ENCODE measurements around the gene ACSL3.

Gene ACSL3

GRCh38 chr2:222879604-222879933 lies 18.7 kb downstream of the ACSL3 start:
- H3K36me3 ChIP-seq (ENCODE audit: insufficient read depth, low read length), result no peaks in the 10 kb centered on the region
- no peaks in the 10 kb centered on the region for H3K9me3 ChIP-seq (ENCODE audit: insufficient read depth, low read depth, low read length)
- TF ChIP-seq EZH2phosphoT487 (IDR thresholded peaks at IDR 0.05; ENCODE audit: borderline replicate concordance) (no peak), CTCF (conservative IDR thresholded peaks at IDR 0.05; ENCODE audit: low read length) (no peak)
- H3K4me1 ChIP-seq (ENCODE audit: insufficient read depth, low read length, poor library complexity, severe bottlenecking), result no peaks in the 10 kb centered on the region
- no peaks in the 10 kb centered on the region for H3K9me2 ChIP-seq (replicated peaks; ENCODE audit: low read depth, low read length)
- H3K4me3 ChIP-seq (ENCODE audit: low read length, poor library complexity, severe bottlenecking), result no peak overlapping the region
- peaks cover 76% of the 10 kb centered on the region for H4K20me1 ChIP-seq (ENCODE audit: insufficient read depth, low read length, poor library complexity, severe bottlenecking)
- no peak overlapping the region for H3K9ac ChIP-seq (ENCODE audit: low read depth, low read length, poor library complexity, severe bottlenecking)
- peaks cover 98% of the 10 kb centered on the region for H3K79me2 ChIP-seq (ENCODE audit: insufficient read depth, low read length)
- no peaks in the 10 kb centered on the region for H3F3A ChIP-seq (ENCODE audit: low read depth)
- no peak overlapping the region for H3K4me2 ChIP-seq (ENCODE audit: low read depth, low read length, poor library complexity, severe bottlenecking)
- no peaks in the 10 kb centered on the region for H3K27me3 ChIP-seq (ENCODE audit: insufficient read depth, low read length, poor library complexity, severe bottlenecking)
- no peak overlapping the region for H2AFZ ChIP-seq (ENCODE audit: low read length)

- no peak for TF ChIP-seq CTCF (conservative IDR thresholded peaks at IDR 0.05; ENCODE audit: low read length)
- no peak for TF ChIP-seq EZH2phosphoT487 (IDR thresholded peaks at IDR 0.05; ENCODE audit: borderline replicate concordance)
- H3F3A ChIP-seq (ENCODE audit: low read depth), result no peaks in the 10 kb centered on the region
- no peak overlapping the region for H2AFZ ChIP-seq (ENCODE audit: low read length)
- no peaks in the 10 kb centered on the region for H3K27me3 ChIP-seq (ENCODE audit: insufficient read depth, low read length, poor library complexity, severe bottlenecking)
- H3K9me2 ChIP-seq (replicated peaks; ENCODE audit: low read depth, low read length), result no peaks in the 10 kb centered on the region
- peaks cover 74% of the 10 kb centered on the region for H4K20me1 ChIP-seq (ENCODE audit: insufficient read depth, low read length, poor library complexity, severe bottlenecking)
- H3K4me1 ChIP-seq (ENCODE audit: insufficient read depth, low read length, poor library complexity, severe bottlenecking), result no peaks in the 10 kb centered on the region
- H3K9me3 ChIP-seq (ENCODE audit: insufficient read depth, low read depth, low read length), result no peaks in the 10 kb centered on the region
- H3K4me3 ChIP-seq (ENCODE audit: low read length, poor library complexity, severe bottlenecking), result no peak overlapping the region
- H3K36me3 ChIP-seq (ENCODE audit: insufficient read depth, low read length), result no peaks in the 10 kb centered on the region
- H3K79me2 ChIP-seq (ENCODE audit: insufficient read depth, low read length), result peaks cover 98% of the 10 kb centered on the region
- no peak overlapping the region for H3K4me2 ChIP-seq (ENCODE audit: low read depth, low read length, poor library complexity, severe bottlenecking)
- H3K9ac ChIP-seq (ENCODE audit: low read depth, low read length, poor library complexity, severe bottlenecking), result no peak overlapping the region
These were observed 21.7 kb downstream of the ACSL3 start for GRCh38 chr2:222882484-222882928.

GRCh38 chr2:222883420-222883819 lies 22.6 kb downstream of the ACSL3 start:
- H3K4me1 ChIP-seq (ENCODE audit: insufficient read depth, low read length, poor library complexity, severe bottlenecking), result no peaks in the 10 kb centered on the region

More at GRCh38 chr2:222883420-222883819, 22.6 kb downstream of the ACSL3 start:
- Histone ChIP-seq H3K36me3 (ENCODE audit: insufficient read depth, low read length) (no peaks in the 10 kb centered on the region), H3F3A (ENCODE audit: low read depth) (no peaks in the 10 kb centered on the region), H3K9me3 (ENCODE audit: insufficient read depth, low read depth, low read length) (no peaks in the 10 kb centered on the region), H4K20me1 (ENCODE audit: insufficient read depth, low read length, poor library complexity, severe bottlenecking) (peaks cover 68% of the 10 kb centered on the region), H3K9ac (ENCODE audit: low read depth, low read length, poor library complexity, severe bottlenecking) (no peak overlapping the region), H3K4me2 (ENCODE audit: low read depth, low read length, poor library complexity, severe bottlenecking) (no peak overlapping the region), H3K79me2 (ENCODE audit: insufficient read depth, low read length) (peaks cover 94% of the 10 kb centered on the region), H3K4me3 (ENCODE audit: low read length, poor library complexity, severe bottlenecking) (no peak overlapping the region), H3K27me3 (ENCODE audit: insufficient read depth, low read length, poor library complexity, severe bottlenecking) (no peaks in the 10 kb centered on the region), H3K9me2 (replicated peaks; ENCODE audit: low read depth, low read length) (no peaks in the 10 kb centered on the region), H2AFZ (ENCODE audit: low read length) (no peak overlapping the region)
- TF ChIP-seq EZH2phosphoT487 (IDR thresholded peaks at IDR 0.05; ENCODE audit: borderline replicate concordance), result no peak
- TF ChIP-seq CTCF (conservative IDR thresholded peaks at IDR 0.05; ENCODE audit: low read length), result no peak

Data from Loucy (cell line).